Measurements from ENCODE around the gene CFAP410. TPM values are rescaled to one million over a fixed set of nuclear protein-coding genes. Genes with fewer than 3 reads are reported as not detected.

The CFAP410 gene
- polyA plus RNA-seq, 1 of the 3 experiments (the other 2 are of a cell fraction): 18.0 TPM

- peaks cover 6 to 10% of the 10 kb centered on the region in 2 experiments; a peak in 2 of 4 replicates for H3K4me1 ChIP-seq (ENCODE audit: control insufficient read depth in 1 of 2, insufficient read depth in 2 of 2, low read depth in 1 of 2, low read length in 1 of 2)
- H3K9ac ChIP-seq: no peak overlapping the region
- TF ChIP-seq GATA2 (CRISPR knock-in tag; IDR thresholded peaks at IDR 0.05) (no peak), NRF1 (IDR thresholded peaks at IDR 0.05; ENCODE audit: low read depth, low read length) (no peak), TAF1 (IDR thresholded peaks at IDR 0.05; ENCODE audit: borderline replicate concordance, low read depth, low read length) (no peak), EP300 (IDR thresholded peaks at IDR 0.05; ENCODE audit: borderline replicate concordance in 1 of 2, low read depth in 1 of 2, low read length in 1 of 2) (no peak), PBX3 (IDR thresholded peaks at IDR 0.05) (no peak), CHD2 (IDR thresholded peaks at IDR 0.05; ENCODE audit: low read length, partially characterized antibody) (no peak), ZBTB33 (IDR thresholded peaks at IDR 0.05; ENCODE audit: borderline replicate concordance, low read depth) (no peak), MAX (IDR thresholded peaks at IDR 0.05; ENCODE audit: low read depth) (no peak), YY1 (IDR thresholded peaks at IDR 0.05; ENCODE audit: low read depth) (no peak), CTCF (IDR thresholded peaks at IDR 0.05) (no peak), FOSL2 (IDR thresholded peaks at IDR 0.05; ENCODE audit: borderline replicate concordance, low read depth) (no peak), RXRA (IDR thresholded peaks at IDR 0.05; ENCODE audit: borderline replicate concordance, low read depth) (no peak), NFIC (IDR thresholded peaks at IDR 0.05; ENCODE audit: borderline replicate concordance) (no peak), SMC3 (IDR thresholded peaks at IDR 0.05; ENCODE audit: low read depth, low read length) (no peak), RCOR1 (IDR thresholded peaks at IDR 0.05; ENCODE audit: low read length) (no peak)
- TF ChIP-seq, protein P1, sequence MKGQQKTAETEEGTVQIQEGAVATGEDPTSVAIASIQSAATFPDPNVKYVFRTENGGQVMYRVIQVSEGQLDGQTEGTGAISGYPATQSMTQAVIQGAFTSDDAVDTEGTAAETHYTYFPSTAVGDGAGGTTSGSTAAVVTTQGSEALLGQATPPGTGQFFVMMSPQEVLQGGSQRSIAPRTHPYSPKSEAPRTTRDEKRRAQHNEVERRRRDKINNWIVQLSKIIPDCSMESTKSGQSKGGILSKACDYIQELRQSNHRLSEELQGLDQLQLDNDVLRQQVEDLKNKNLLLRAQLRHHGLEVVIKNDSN (IDR thresholded peaks at IDR 0.05; ENCODE audit: borderline replicate concordance, low read depth): no peak
- no peaks in the 10 kb centered on the region for H3K9me2 ChIP-seq
- H3K9me3 ChIP-seq: no peaks in the 10 kb centered on the region
- peaks cover 23% of the 10 kb centered on the region for H3F3A ChIP-seq (replicated peaks; ENCODE audit: insufficient read depth)
- H3K4me2 ChIP-seq: no peak overlapping the region
- ChIA-PET CTCF (interaction anchor here (1.0 kb wide), 2 partner anchors 9 to 38 kb away, joined by 3 read pairs; no protein-coding TSS in a partner anchor), POLR2A (no interaction called here)
- no peak overlapping the region for H3K4me3 ChIP-seq (ENCODE audit: low read depth in 2 of 2, low read length in 1 of 2)
- 95% methylated on average over 8 of the region's 24 CpGs for WGBS (ENCODE audit: low lambda C conversion rate)
- no peak overlapping the region for H2AFZ ChIP-seq (ENCODE audit: low read depth)
- peaks cover 0 to 12% of the 10 kb centered on the region in 2 experiments for H3K36me3 ChIP-seq (replicated peaks in 1 of 2; ENCODE audit: control insufficient read depth in 1 of 2, insufficient read depth in 2 of 2, low read length in 1 of 2)
- no peak for DNase-seq
- no peak overlapping the region for H3K27ac ChIP-seq (ENCODE audit: low read depth in 2 of 2, low read length in 1 of 2)
- no peaks in the 10 kb centered on the region for H3K27me3 ChIP-seq (ENCODE audit: insufficient read depth)
- no peaks in the 10 kb centered on the region for H4K20me1 ChIP-seq (ENCODE audit: insufficient read depth)
- no peaks in the 10 kb centered on the region for H3K79me2 ChIP-seq (ENCODE audit: insufficient read depth)
Observed at GRCh38 chr21:44335266-44336059, 3.7 kb downstream of the CFAP410 start.
